IMR-90 (cell line): ENCODE results near the gene SLCO3A1. TPM values are rescaled to one million over a fixed set of nuclear protein-coding genes. Genes with fewer than 3 reads are reported as not detected.

Source experiments
- ATAC-seq: fragments of 200-7000 bp; cut with Tn5 transposase; 2 replicates; pipeline ENCODE4 v1.9.1; 2020; ENCODE audit warnings: low read depth, mild to moderate bottlenecking, moderate library complexity
- BruUV-seq: library from RNA; stranded (reverse); fragments of 400-500 nt; replicated peaks from 2 replicates; lab custom pipeline; 2021; lab: Mats Ljungman, UMichigan
- CTCF ChIA-PET: fragments of 300-600 bp; formaldehyde crosslinking; extraction: SDS; loops from one replicate; lab custom pipeline; 2021; ENCODE audit warnings: antibody characterized with exemption; lab: Yijun Ruan, JAX
- POLR2A ChIA-PET: fragments of 300-600 bp; sonication (Branson Sonifier 250); formaldehyde crosslinking; loops from one replicate; lab custom pipeline; 2022; ENCODE audit warnings: antibody characterized with exemption; ENCODE audit not compliant: unreplicated experiment; lab: Charles Lee
- DNase-seq: peaks from one replicate; pipeline ENCODE4 v3.0.0; 2013
- H2AFZ ChIP-seq: replicated peaks from 2 replicates; pipeline ENCODE3; 2013; ENCODE audit warnings: low read length, mild to moderate bottlenecking; ENCODE audit not compliant: poor library complexity
- H2AK5ac ChIP-seq: 2 replicates; pipeline ENCODE4 v1.6.1; 2013; ENCODE audit warnings: low read depth, low read length, inconsistent platforms
- H2AK9ac ChIP-seq: replicated peaks from 2 replicates; pipeline ENCODE3; 2013; ENCODE audit warnings: mild to moderate bottlenecking, low read depth, low read length, moderate library complexity; ENCODE audit not compliant: poor library complexity
- H2BK120ac ChIP-seq: 2 replicates; pipeline ENCODE4 v1.6.1; 2013; ENCODE audit warnings: low read depth, low read length, inconsistent platforms
- H2BK15ac ChIP-seq: 3 replicates; pipeline ENCODE4 v1.6.1; 2013; ENCODE audit warnings: low read depth, low read length, inconsistent platforms
- H2BK20ac ChIP-seq: 2 replicates; pipeline ENCODE4 v1.6.1; 2013; ENCODE audit warnings: low read depth, mild to moderate bottlenecking, inconsistent platforms, low read length, moderate library complexity
- H2BK5ac ChIP-seq: 2 replicates; pipeline ENCODE4 v1.6.1; 2013; ENCODE audit warnings: mild to moderate bottlenecking, low read depth, low read length, inconsistent platforms; ENCODE audit not compliant: poor library complexity, severe bottlenecking
- H3K14ac ChIP-seq: replicated peaks from 2 replicates; pipeline ENCODE4 v1.6.1; 2013; ENCODE audit warnings: low read depth, low read length, inconsistent platforms
- H3K18ac ChIP-seq: 2 replicates; pipeline ENCODE4 v1.6.1; 2013; ENCODE audit warnings: low read depth, low read length, control low read depth
- H3K23ac ChIP-seq: 2 replicates; pipeline ENCODE4 v1.6.1; 2013; ENCODE audit warnings: low read depth, low read length, inconsistent platforms
- H3K27ac ChIP-seq: 2 replicates; pipeline ENCODE4 v1.5.1; 2013; ENCODE audit warnings: mild to moderate bottlenecking, control low read depth, low read length; ENCODE audit not compliant: insufficient read depth
- H3K27me3 ChIP-seq: 2 replicates; pipeline ENCODE4 v1.6.1; 2013; ENCODE audit warnings: low read length; ENCODE audit not compliant: control insufficient read depth, insufficient read depth
- H3K36me3 ChIP-seq: 2 replicates; pipeline ENCODE4 v1.6.1; 2013; ENCODE audit warnings: low read length, mixed read lengths; ENCODE audit not compliant: control insufficient read depth, insufficient read depth
- H3K4ac ChIP-seq: 2 replicates; pipeline ENCODE4 v1.6.1; 2013; ENCODE audit warnings: low read depth, low read length, inconsistent platforms
- H3K4me1 ChIP-seq: 2 replicates; pipeline ENCODE4 v1.6.1; 2013; ENCODE audit warnings: low read length, mixed read lengths; ENCODE audit not compliant: control insufficient read depth, insufficient read depth
- H3K4me2 ChIP-seq: 2 replicates; pipeline ENCODE4 v1.6.1; 2013; ENCODE audit warnings: low read depth, mild to moderate bottlenecking, control low read depth, low read length, moderate library complexity
- H3K4me3 ChIP-seq: 2 replicates; pipeline ENCODE4 v1.5.1; 2013; ENCODE audit warnings: low read depth, mild to moderate bottlenecking, control low read depth, low read length, moderate library complexity; ENCODE audit not compliant: insufficient read depth
- H3K56ac ChIP-seq: 2 replicates; pipeline ENCODE4 v1.6.1; 2013; ENCODE audit warnings: low read length, inconsistent platforms; ENCODE audit not compliant: insufficient read depth; ENCODE audit errors: extremely low read depth
- H3K79me1 ChIP-seq, 2 experiments: 2 replicates each; pipeline ENCODE4 v1.6.1; 2013; ENCODE audit warnings: low read length in 2 of 2, inconsistent platforms in 1 of 2, low read depth in 1 of 2
- H3K9ac ChIP-seq: 2 replicates; pipeline ENCODE4 v1.6.1; 2013; ENCODE audit warnings: low read depth, low read length, control low read depth
- H3K9me1 ChIP-seq: 2 replicates; pipeline ENCODE4 v1.6.1; 2013; ENCODE audit warnings: low read length, inconsistent platforms; ENCODE audit not compliant: insufficient read depth
- H3K9me3 ChIP-seq: 2 replicates; pipeline ENCODE4 v1.6.1; 2013; ENCODE audit warnings: low read length; ENCODE audit not compliant: control insufficient read depth, insufficient read depth
- H4K20me1 ChIP-seq: 2 replicates; pipeline ENCODE4 v1.6.1; 2013; ENCODE audit warnings: low read length, inconsistent platforms; ENCODE audit not compliant: insufficient read depth
- H4K5ac ChIP-seq: 2 replicates; pipeline ENCODE4 v1.6.1; 2013; ENCODE audit warnings: mild to moderate bottlenecking, low read depth, low read length, control low read depth
- H4K8ac ChIP-seq, 2 experiments: 2 replicates each; pipeline ENCODE4 v1.6.1; 2013; ENCODE audit warnings: low read depth in 2 of 2, low read length in 2 of 2, control low read depth in 1 of 2, inconsistent platforms in 1 of 2
- H4K91ac ChIP-seq: 2 replicates; pipeline ENCODE4 v1.6.1; 2013; ENCODE audit warnings: low read depth, low read length, inconsistent platforms; ENCODE audit not compliant: insufficient read depth
- FOS ChIP-seq: fragments of 150-350 bp; IDR thresholded peaks from 2 replicates; pipeline ENCODE4 v1.6.1; 2016; ENCODE audit warnings: low read depth, low read length
- MAFK ChIP-seq: IDR thresholded peaks from 2 replicates; pipeline ENCODE4 v1.6.1; 2012; ENCODE audit warnings: low read depth, low read length, improper control_type of control experiment
- WGBS, 2 experiments: methylation state at CpG; one replicate each; pipeline versions ENCODE4 v1.1.5 to v1.1.7; 2013; ENCODE audit warnings: missing lambda C conversion rate in 2 of 2; ENCODE audit not compliant: insufficient read length in 1 of 2; ENCODE audit errors: extremely low coverage in 2 of 2; 5-methylcytosine and 5-hydroxymethylcytosine counted together
- dilution Hi-C: fragments of 300-500 bp; cut with HindIII; formaldehyde crosslinking; loops from one replicate; pipeline ENCODE4 v1.14.3; 2018; ENCODE audit warnings: low sequenced_read_pairs; ENCODE audit not compliant: unreplicated experiment
- in situ Hi-C: fragments of 300-500 bp; cut with MboI; formaldehyde crosslinking; loops from 3 replicates; pipeline ENCODE4 v1.14.3; 2019; ENCODE audit warnings: low sequenced_read_pairs, inconsistent platforms, mixed read lengths
- intact Hi-C: fragments of 100-400 bp; cut with micrococcal nuclease; formaldehyde crosslinking; loops from 2 replicates; pipeline ENCODE4 v1.10.0; 2022
- polyA plus RNA-seq, 3 experiments: library from polyadenylated mRNA; depleted of rRNA; stranded (reverse); fragments of >200 nt; gene quantifications; 2 replicates each; pipeline ENCODE4 v1.2.3, GENCODE V29; 2012; ENCODE audit warnings: low replicate concordance in 1 of 3
- total RNA-seq: library from RNA; depleted of rRNA; stranded (reverse); fragments of >200 nt; gene quantifications from 2 replicates; pipeline ENCODE4 v1.2.3, GENCODE V29; 2012

The SLCO3A1 gene
- total and polyA plus RNA-seq, 2 of the 4 experiments (the other 2 are of a cell fraction) = 4.7 to 8.1 TPM

GRCh38 chr15:91995146-91995545, 141.6 kb downstream of the SLCO3A1 start:
- Histone ChIP-seq H3K4ac (no peak overlapping the region), H2AK9ac (no peak overlapping the region), H3K27ac (no peak overlapping the region), H3K18ac (no peak overlapping the region), H2BK120ac (no peak overlapping the region), H3K4me1 (no peaks in the 10 kb centered on the region), H3K9me1 (no peaks in the 10 kb centered on the region), H3K79me1 (no peaks in the 10 kb centered on the region), H2AK5ac (no peak overlapping the region), H3K27me3 (no peaks in the 10 kb centered on the region), H3K9me3 (no peaks in the 10 kb centered on the region), H3K36me3 (no peaks in the 10 kb centered on the region), H2BK15ac (no peak overlapping the region), H4K20me1 (no peaks in the 10 kb centered on the region), H4K91ac (no peak overlapping the region), H3K4me3 (no peak overlapping the region), H3K9ac (no peak overlapping the region), H4K5ac (no peak overlapping the region), H3K4me2 (no peak overlapping the region), H3K23ac (no peak overlapping the region), H3K56ac (no peak overlapping the region), H2BK20ac (no peak overlapping the region), H3K14ac (no peak overlapping the region), H4K8ac (no peak overlapping the region), H2BK5ac (no peak overlapping the region), H2AFZ (no peak overlapping the region)
- ATAC-seq (no peak), DNase-seq (no peak)
- ChIA-PET POLR2A (no interaction called here), CTCF (no interaction called here)
- in situ Hi-C loops (no loop called here), intact Hi-C loops (no loop called here), dilution Hi-C loops (no loop called here)
- BruUV-seq = no TSS peak
- no CpG with 5 or more reads among the region's 3 CpGs for WGBS, 2 experiments
- TF ChIP-seq FOS = no peak
- peak; percentile 51 for TF ChIP-seq MAFK
